Kidney capillary endothelial cell (primary cell): ENCODE data around the gene IL22RA2.

Source experiments
- DNase-seq: peaks from one replicate; pipeline ENCODE4 v3.0.0-alpha.2; 2018; ENCODE audit warnings: low spot score

Gene IL22RA2

DNA sequence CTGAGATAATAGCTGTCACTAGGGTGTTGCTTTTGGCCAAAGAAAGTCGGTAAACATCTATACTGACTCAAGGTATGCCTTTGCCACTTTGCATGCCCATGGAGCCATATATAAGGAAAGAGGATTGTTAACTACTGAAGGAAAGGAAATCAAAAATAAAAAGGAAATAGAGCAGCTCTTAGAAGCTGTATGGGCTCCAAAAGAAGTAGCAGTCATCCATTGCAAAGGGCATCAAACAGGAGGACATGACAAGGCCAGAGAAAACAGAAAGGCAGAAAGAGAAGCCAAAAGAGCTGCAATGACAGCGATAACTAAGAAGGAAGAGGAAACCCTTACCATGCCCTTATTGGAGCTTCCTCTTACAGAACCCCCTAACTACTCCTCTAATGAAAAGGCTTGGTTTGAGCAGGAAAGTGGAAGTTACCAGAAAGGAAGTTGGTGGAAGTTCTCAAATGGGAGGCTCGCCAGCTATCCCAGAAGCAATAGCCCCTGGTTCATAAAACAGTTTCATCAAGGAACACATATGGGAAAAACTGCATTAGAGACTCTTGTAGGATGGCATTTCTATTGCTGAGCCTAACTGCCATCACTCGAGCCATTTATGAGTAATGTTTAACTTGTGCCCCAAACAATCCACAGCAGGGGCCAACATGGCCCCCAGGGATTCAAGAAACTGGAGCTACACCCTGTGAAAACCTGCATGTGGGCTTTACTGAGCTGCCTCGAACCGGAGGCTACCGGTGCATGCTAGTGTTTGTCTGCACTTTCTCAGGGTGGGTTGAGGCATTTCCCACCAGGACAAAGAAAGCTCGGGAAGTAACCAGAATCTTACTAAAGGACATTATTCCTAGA is 7.0 kb downstream of the IL22RA2 start:
- no peak for DNase-seq

GRCh38 chr6:137165375-137166246 is 7.8 kb downstream of the IL22RA2 start:
- no peak for DNase-seq

GRCh38 chr6:137163732-137164318 is 9.6 kb downstream of the IL22RA2 start:
- DNase-seq, result no peak

GRCh38 chr6:137162692-137163306 is 10.6 kb downstream of the IL22RA2 start:
- no peak for DNase-seq

DNA sequence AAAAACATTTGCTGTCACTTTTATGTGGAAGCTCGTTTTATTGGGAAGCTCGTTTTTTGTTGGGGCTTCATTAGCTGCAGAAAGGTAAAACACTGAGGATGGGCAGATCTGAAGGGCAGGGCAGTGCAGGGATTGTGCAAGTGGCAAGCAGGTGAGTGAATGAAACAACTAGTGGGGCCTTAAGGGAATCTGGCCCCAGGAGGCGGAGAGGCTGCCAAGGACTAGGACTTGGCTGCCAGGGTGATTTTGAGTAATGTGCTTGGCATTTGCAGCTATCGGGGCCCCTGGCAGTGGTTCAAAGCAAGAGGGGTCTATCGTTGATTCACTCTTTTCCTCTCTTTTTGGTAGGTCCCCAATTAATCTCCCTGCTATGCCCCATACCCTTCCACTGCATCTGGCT is 11.5 kb downstream of the IL22RA2 start:
- no peak for DNase-seq

DNA sequence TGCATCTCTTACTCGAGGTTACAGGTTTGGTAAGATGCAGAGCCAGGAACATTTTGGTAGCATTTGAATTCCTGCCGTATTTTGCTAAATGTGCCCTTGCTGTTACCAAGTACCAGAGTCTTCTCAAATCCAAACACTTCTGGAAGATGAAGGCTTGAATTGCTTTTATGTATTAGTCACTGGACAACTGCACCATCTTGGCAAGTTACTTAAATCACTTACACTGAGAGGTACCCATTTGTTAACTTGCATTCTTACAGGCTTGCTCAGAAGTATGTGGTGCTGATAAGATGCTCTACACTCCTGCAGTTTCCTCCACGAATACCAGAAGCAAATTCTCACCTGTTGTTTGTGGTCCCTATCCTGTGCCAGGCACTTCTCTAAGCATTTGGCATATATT is 12.7 kb downstream of the IL22RA2 start:
- no peak for DNase-seq

GRCh38 chr6:137159912-137160311 is 13.5 kb downstream of the IL22RA2 start:
- DNase-seq, result no peak

DNA sequence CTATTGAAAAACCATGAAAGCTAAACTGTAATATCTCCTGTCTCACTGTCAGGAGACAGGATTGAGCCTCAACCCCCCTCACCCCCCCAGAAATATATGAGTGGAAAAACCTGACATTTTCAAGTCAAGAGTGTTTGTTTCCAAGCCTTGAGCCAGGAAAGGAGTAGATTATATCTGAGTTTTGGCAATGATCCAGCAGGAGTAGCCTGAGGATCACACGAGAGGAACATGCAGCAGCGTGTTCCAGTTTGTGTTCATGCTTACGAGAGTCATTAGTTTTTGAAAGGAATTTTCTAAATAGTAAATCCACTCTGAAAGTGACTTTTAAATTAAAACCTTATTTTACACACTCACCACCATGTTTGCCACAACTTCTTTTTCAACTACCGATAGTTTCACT is 15.8 kb downstream of the IL22RA2 start:
- DNase-seq, result no peak

- no peak for DNase-seq
Observed at GRCh38 chr6:137156650-137157049, 16.8 kb downstream of the IL22RA2 start.

GRCh38 chr6:137155830-137156229 is 17.6 kb downstream of the IL22RA2 start:
- DNase-seq, result no peak

- no peak for DNase-seq
Observed at GRCh38 chr6:137150072-137150471, 23.4 kb downstream of the IL22RA2 start.

DNA sequence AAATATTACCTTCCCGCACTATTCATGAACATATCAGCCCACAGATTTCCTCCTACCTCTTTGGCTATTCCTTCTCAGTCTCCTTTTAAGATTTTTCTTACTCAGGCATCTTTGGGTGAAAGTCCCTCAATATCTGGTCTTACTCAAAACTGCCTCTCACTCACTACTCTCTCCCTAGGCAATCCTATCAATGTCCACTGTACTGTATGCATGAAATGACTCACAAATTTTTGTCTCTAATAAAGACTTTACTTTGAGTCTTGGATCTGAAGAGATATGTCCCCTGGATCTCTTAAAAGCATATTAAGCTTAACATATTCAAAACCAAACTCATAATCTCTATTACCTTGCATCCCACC is 24.4 kb downstream of the IL22RA2 start:
- no peak for DNase-seq

DNA sequence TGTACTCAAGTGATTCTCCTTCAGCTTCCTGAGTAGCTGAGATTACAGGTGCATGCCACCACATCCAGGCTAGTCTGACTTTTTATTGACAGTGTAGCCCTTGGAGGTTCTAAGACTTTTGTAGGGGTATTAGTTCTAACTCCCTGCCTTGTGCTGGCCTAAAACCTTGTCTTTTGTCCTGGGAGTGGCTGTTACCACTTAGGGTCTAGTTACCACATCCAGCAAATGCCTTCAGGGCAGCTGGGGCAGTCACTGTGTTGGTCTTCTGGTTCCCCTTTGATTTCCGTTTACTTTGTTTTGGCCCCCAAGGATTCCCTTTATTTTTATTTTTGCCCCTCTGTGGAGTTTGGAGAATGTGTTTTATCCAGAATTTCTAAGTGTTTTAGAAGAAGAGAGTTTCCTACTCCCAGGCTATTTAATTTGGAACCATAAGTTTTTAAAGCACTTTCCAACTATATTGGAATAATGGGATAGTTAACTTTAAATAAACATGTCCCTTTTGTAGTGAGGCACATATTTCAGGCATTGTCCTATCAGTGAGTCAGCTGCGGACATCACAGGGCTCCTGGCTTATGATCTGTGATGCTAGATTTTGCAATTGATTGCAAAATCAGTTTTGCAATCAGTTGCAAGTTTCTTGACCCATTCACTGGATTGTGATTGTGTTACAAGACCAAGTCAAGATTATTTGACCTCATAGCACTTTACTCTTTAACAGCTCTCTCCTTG is 25.0 kb downstream of the IL22RA2 start:
- no peak for DNase-seq

DNA sequence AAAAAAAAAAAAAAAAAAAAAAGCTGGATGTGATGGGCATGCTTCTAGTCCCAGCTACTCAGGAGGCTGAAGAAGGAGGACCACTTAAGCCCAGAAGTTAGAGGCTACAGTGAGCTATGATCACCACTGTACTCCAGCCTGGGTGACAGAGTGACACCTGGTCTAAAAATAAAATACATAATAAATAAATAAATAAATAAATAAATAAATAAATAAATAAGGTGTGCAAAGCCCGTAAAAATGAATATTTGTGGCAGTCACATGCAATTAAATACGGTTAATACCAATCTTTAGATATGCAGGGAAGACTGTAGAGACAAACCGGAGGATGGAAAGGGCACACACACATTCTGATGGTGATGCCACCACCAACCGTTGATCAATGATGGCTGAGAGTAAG is 26.2 kb downstream of the IL22RA2 start:
- no peak for DNase-seq

GRCh38 chr6:137146206-137146605 is 27.2 kb downstream of the IL22RA2 start:
- DNase-seq, result no peak

GRCh38 chr6:137145421-137145820 is 28.0 kb downstream of the IL22RA2 start:
- DNase-seq, result no peak

DNA sequence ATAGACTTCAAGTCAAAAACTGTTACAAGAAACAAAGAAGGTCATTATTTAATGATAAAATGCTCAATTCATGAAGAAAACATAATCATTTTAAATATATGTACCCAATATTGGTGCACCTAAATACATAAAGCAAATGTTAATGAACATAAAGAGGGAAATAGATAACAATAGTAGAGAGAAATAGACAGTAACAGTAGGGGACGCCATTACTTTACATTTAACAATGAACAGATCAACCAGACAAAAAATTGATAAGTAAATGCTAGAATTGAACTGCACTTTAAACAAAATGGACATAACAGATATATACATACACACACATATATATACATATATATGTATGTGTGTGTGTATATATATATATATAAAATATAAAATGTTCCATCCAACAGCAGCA is 37.4 kb downstream of the IL22RA2 start:
- DNase-seq, result no peak

GRCh38 chr6:137134483-137134882 is 39.0 kb downstream of the IL22RA2 start:
- DNase-seq, result no peak

DNA sequence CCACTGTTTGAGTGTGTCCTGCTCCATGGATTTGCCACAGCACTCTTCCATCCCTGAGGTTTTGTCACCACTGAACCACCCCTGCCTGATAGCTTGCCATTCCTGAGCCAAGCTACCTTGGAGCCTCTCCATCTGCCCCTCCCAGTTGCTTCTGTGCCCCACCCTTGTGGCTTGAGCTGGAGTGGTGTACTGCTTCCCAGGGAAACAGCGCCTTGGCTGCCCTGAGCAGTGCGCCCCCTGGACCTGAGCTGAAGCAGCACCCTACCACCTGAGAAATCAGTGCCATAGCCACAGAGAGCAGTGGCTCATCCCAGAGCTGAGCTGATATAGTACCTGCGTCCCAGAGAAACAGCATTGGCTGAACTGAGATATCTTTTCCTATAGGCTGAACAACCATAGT is 40.3 kb downstream of the IL22RA2 start:
- no peak for DNase-seq

DNA sequence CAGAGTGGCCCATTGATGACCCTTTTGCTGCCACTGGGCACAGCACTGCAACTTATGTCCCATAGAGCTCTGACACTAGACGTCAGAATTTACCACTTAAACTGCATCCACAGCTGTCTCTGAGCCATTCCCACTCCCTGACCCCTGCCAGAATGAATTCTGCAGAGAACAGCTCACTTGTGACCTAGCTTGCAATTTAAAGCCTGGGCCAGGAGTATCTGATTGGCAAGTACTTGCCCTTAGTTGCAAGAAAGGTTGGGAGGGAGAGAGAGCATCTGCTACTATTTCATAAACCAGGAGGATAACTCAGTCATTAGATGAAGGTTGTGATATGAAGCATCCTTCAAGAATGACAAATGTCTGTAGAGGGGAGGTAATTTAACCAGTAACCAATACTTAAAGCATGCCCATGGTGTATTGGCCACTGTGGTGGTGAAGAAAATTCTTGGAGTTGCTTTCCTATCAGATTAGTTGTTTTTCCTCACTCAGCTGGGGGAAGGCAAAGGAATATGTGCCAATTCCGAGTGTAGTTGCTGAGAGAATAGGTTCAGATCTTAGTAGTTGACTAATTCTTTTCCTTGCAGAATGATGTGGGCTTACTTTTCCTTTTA is 46.5 kb downstream of the IL22RA2 start:
- DNase-seq, result no peak

DNA sequence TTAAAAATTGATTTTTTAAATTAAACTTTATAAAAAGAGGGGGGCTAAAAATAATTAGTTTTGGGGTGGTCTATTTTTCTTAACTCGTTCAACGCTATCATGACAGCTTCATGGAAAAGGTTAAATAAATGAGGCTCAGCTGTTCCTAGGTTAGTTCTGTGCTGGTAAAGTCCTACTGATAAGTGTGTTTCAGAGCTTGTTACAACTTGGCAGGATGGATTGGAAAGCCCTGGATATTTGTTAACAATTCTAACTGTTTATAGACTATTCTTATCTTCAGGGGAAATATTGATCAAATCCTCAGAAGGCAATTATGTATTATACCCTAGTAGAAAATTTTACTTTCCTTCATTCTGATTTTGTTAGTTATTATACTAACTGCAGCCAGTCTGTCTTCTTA is 50.4 kb downstream of the IL22RA2 start:
- DNase-seq, result no peak
